Activated T-helper 2 cell treated with anti-CD3 and anti-CD28 coated beads, Interferon-gamma antibody, Interleukin-2, Interleukin-4, amounts not matched to agents 10 μg/mL and 5 μg/mL and 100 μg/mL, durations not matched to agents 14 hours and 24 hours and 36 hours (primary cell): Measurements from ENCODE around the gene TNP1. TPM values are rescaled to one million over a fixed set of nuclear protein-coding genes. Genes with fewer than 3 reads are reported as not detected.
A peak's percentile ranks its signal among the peaks of the same experiment; 100 is the strongest.

Experiments used
- DNase-seq: peaks from one replicate; pipeline ENCODE4 v3.0.0; 2021; ENCODE audit warnings: low spot score
- H3K27ac Mint-ChIP-seq: one replicate; pipeline ENCODE4 v1.8.0; 2021; ENCODE audit warnings: mixed read lengths
- H3K27me3 Mint-ChIP-seq: one replicate; pipeline ENCODE4 v1.8.0; 2021; ENCODE audit warnings: low read depth, mixed read lengths
- H3K36me3 Mint-ChIP-seq: one replicate; pipeline ENCODE4 v1.8.0; 2021; ENCODE audit warnings: low read depth, mixed read lengths
- H3K4me1 Mint-ChIP-seq: one replicate; pipeline ENCODE4 v1.8.0; 2021; ENCODE audit warnings: low read depth, mixed read lengths
- H3K4me3 Mint-ChIP-seq: one replicate; pipeline ENCODE4 v1.8.0; 2021; ENCODE audit warnings: low read depth, mild to moderate bottlenecking, moderate library complexity, mixed read lengths
- H3K9me3 Mint-ChIP-seq: one replicate; pipeline ENCODE4 v1.8.0; 2021; ENCODE audit warnings: mixed read lengths
- intact Hi-C: fragments of 100-400 bp; cut with micrococcal nuclease; formaldehyde crosslinking; loops from one replicate; pipeline ENCODE4 v1.15.1; 2023
- total RNA-seq: library from RNA; stranded (reverse); gene quantifications from 2 replicates; pipeline ENCODE4 v1.2.3, GENCODE V29; 2022

TNP1 gene, protein sequence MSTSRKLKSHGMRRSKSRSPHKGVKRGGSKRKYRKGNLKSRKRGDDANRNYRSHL
- not detected in 2 replicates for total RNA-seq

DNA sequence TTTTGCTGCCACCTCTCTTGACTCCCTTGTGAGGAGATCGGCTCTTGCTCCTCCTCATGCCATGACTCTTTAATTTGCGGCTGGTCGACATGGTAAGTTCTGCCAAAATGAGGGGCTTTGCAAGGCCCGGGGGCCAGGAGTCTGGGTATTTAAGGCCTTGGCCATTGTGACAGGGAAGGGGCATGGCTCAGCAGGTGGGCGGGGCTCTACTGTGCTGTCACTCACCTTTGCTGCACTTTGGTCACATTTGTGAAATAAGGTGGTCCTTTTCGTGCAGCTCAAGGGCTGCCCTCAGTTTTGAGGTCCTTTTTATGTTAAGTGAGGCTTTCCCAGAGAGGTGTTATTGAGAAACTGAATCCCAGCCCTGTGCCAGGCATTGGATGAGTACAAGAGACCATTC, at the start of gene TNP1:
Gene TNP1 (minus strand): TSS at position 121 of the 400 bp plus-strand sequence. CDS start 30 bp downstream, at position 91.
- intact Hi-C loops: loop anchor here (5.0 kb wide), 1 partner anchor 363 kb away; the partner anchor contains the start of gene RPL37A
- DNase-seq: no peak
- H3K27ac Mint-ChIP-seq: peak within 1 kb of the TSS; percentile 88
- no peaks in the 10 kb centered on the region for H3K36me3 Mint-ChIP-seq
- H3K27me3 Mint-ChIP-seq: no peaks in the 10 kb centered on the region
- peaks cover 43% of the 10 kb centered on the region for H3K4me1 Mint-ChIP-seq
- H3K9me3 Mint-ChIP-seq: no peaks in the 10 kb centered on the region
- H3K4me3 Mint-ChIP-seq: peak within 1 kb of the TSS; percentile 13

DNA sequence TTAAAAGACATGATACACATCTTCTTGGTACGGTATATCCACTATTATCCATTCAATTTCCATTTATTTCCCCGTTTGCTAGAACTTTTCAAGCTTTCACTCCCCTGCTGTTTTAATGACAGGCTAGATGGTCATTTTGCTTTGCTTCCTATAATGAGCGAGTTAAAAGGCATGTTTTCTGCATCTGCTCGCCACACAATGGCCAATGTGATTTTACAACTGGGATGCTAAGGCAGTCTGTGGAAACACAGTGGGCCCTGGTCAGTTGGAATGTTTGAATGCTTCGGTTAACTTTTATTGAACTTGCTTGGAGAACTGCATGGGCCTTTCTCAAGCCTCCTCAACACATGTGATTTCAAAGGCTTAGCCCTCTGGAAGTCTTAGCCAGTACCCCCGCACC, 48.4 kb upstream of the TNP1 start:
- intact Hi-C loops: no loop called here
- Mint-ChIP-seq H3K9me3 (peaks cover 10% of the 10 kb centered on the region), H3K27ac (no peak overlapping the region), H3K36me3 (no peaks in the 10 kb centered on the region), H3K27me3 (peaks cover 13% of the 10 kb centered on the region), H3K4me3 (no peak overlapping the region), H3K4me1 (peaks cover 4% of the 10 kb centered on the region)
- no peak for DNase-seq

DNA sequence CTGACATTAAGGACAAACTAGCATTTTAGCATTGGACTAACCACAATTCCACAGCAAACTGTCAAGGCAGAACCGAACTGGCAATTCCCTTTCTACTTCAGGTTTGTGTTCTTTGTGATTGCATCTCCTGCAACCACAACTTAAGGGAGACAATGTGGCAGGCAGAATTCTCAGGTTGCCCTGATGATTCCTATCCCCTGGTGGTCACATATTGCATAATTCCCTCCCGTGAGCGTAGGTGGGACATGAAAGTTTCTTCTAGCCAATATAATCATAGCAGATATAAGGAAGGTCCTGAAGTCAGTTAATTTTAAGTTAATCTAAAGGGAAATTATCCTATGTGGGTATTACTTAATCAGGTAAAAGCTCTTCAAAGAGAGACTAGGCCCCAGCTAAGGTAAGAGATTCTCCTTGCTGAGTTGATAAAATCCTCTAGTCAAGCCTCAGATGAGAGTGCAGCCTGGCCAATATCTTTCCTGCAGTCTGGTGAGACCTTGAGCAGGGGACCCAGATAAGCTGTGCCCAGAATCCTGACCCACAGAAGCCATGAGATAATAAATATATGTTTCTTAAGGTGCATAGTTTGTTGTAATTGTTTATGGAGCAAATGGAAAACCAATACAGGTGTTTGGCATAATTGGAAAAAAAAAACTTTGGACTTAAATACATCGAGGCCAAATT, 45.9 kb upstream of the TNP1 start:
- intact Hi-C loops: no loop called here
- Mint-ChIP-seq H3K27ac (no peak overlapping the region), H3K9me3 (peaks cover 20% of the 10 kb centered on the region), H3K4me1 (peaks cover 4% of the 10 kb centered on the region), H3K27me3 (peaks cover 15% of the 10 kb centered on the region), H3K36me3 (no peaks in the 10 kb centered on the region), H3K4me3 (no peak overlapping the region)
- no peak for DNase-seq

DNA sequence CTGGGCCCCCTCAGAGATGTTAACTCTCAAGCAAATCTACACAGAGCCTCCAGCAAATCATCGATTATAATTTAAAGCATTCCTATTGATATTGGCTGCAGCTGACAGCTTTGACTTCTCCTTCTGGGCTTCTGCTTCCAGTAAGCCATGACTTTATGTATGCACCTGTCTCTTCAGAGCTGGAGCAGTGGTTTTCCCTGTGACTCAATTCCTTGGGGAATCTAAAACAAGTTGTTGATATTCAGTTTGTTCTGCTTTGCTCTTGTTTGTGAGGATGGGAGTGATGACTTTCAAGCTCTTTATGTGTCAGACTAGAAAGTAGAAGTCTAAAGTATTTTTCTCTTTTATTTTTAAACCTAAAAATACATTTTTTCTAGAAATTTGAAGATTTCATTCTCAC, 45.1 kb upstream of the TNP1 start:
- no peak for DNase-seq
- Mint-ChIP-seq H3K27ac (no peak overlapping the region), H3K4me1 (peaks cover 4% of the 10 kb centered on the region), H3K4me3 (no peak overlapping the region), H3K36me3 (no peaks in the 10 kb centered on the region), H3K9me3 (peaks cover 20% of the 10 kb centered on the region), H3K27me3 (peaks cover 15% of the 10 kb centered on the region)
- intact Hi-C loops: no loop called here

DNA sequence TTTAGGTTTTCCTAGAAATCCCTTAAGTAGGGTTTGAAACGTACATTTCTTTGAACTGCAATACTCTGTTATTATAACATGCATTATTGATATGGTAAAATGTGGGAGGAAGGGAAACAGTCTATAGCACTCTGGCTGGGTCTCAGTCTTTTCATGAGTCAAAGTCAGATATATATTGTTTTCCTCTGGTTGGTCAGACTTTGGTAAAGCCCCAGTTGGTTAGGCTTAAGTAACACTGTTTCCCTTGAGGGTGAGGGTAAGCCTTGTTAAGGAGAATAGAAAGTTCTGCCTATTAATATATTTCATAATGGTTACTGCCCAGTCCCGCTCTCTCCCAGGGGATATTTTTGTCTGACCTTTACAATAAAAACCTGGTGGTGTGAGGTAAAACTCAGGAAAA, 44.7 kb upstream of the TNP1 start:
- no peak overlapping the region for H3K4me3 Mint-ChIP-seq
- DNase-seq: no peak
- H3K27ac Mint-ChIP-seq: no peak overlapping the region
- peaks cover 15% of the 10 kb centered on the region for H3K27me3 Mint-ChIP-seq
- H3K36me3 Mint-ChIP-seq: no peaks in the 10 kb centered on the region
- intact Hi-C loops: no loop called here
- peaks cover 4% of the 10 kb centered on the region for H3K4me1 Mint-ChIP-seq
- peaks cover 23% of the 10 kb centered on the region for H3K9me3 Mint-ChIP-seq

DNA sequence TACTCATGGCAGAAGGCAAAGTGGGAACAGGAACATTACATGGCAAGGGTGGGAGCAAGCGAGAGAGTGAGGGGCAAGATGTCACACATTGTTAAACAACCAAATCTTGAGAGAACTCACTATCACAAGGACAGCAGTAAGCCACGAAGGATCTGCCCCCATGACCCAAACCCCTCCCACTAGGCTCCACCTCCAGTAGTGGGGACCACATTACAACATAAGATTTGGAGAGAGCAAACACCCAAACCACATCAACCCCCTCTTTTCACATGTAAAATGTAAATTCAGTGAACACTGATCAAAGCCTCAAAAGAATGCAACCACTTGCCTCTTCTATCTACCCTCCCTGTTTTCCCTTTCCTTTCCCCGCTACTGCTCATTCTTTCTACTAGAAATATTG, 43.6 kb upstream of the TNP1 start:
- H3K36me3 Mint-ChIP-seq: no peaks in the 10 kb centered on the region
- no peak overlapping the region for H3K27ac Mint-ChIP-seq
- no peak for DNase-seq
- no peak overlapping the region for H3K4me3 Mint-ChIP-seq
- peaks cover 4% of the 10 kb centered on the region for H3K4me1 Mint-ChIP-seq
- intact Hi-C loops: no loop called here
- peaks cover 23% of the 10 kb centered on the region for H3K9me3 Mint-ChIP-seq
- peaks cover 13% of the 10 kb centered on the region for H3K27me3 Mint-ChIP-seq

DNA sequence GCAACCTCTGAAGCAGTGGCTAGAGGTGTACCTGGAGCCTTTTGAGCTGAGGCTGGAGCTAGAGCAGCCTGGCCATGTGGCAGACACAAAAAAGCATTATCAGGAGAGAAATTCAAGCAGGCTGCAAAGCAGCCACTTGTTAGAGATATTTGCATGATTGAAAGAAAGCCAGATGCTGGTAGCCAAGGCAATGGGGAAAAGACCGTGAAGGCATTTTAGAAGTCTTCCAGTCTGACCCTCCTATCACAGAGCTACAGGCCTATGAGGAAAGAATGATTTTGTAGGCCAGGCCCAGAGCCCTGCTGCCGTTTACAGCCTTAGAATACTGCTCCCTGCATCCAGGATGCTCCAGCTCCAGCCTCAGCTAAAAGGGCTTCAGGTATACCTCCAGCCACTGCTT, 41.4 kb upstream of the TNP1 start:
- peaks cover 31% of the 10 kb centered on the region for H3K9me3 Mint-ChIP-seq
- H3K4me3 Mint-ChIP-seq: no peak overlapping the region
- H3K36me3 Mint-ChIP-seq: no peaks in the 10 kb centered on the region
- intact Hi-C loops: no loop called here
- H3K27ac Mint-ChIP-seq: no peak overlapping the region
- H3K4me1 Mint-ChIP-seq: peaks cover 9% of the 10 kb centered on the region
- no peak for DNase-seq
- H3K27me3 Mint-ChIP-seq: peaks cover 15% of the 10 kb centered on the region

DNA sequence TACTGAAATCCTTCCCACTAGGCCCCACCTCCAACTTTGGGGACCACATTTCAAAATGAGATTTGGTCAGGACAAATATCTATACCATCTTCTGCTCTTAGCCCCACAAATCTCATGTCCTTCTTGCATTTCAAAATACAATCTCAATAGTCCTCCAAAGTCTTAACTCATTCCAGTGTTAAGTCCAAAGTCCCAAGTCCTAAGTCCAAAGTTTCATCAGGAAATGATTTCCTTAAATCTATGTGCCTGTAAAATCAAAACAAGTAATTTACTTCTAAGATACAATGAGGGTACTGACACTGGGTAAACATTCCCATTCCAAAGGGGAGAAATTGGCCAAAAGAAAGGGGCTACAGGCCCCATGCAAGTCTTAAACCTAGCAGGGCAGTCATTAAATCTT, 40.5 kb upstream of the TNP1 start:
- Mint-ChIP-seq H3K36me3 (no peaks in the 10 kb centered on the region), H3K27me3 (peaks cover 18% of the 10 kb centered on the region), H3K27ac (no peak overlapping the region), H3K9me3 (peaks cover 31% of the 10 kb centered on the region), H3K4me3 (no peak overlapping the region), H3K4me1 (peaks cover 9% of the 10 kb centered on the region)
- intact Hi-C loops: no loop called here
- no peak for DNase-seq

DNA sequence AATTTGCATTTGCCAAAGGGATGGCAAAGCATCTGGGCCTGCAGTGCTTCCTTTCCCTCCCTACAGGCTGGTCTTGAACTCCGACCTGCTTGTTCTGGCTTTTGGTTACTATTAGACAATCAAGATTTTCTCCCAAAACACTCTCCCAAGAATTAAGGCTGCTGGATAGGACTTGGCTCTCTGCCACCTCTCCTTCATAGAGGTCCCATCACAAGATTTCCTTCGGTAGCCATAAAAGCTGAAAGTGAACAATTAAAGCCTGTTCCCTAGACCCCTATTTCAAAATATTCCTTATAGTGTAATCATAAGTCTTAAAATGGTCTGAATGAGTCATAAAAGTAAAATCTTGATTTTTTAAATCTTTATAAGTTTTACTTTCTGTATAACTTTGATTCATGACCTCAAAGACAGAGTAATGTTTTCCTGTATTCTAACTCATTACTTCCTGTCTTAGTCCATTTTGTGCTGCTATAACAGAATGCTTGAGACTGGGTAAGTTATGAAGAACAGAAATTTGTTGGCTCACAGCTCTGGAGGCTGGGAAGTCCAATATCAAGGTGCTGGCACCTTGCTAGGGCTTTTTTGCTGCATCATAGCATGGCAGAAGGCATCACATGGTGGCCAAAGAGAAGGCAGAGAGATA, 37.8 kb upstream of the TNP1 start:
- Mint-ChIP-seq H3K27me3 (peaks cover 6% of the 10 kb centered on the region), H3K36me3 (no peaks in the 10 kb centered on the region), H3K4me1 (peaks cover 5% of the 10 kb centered on the region), H3K4me3 (no peak overlapping the region), H3K27ac (peak overlapping the region; percentile 71), H3K9me3 (peaks cover 15% of the 10 kb centered on the region)
- no peak for DNase-seq
- intact Hi-C loops: no loop called here

DNA sequence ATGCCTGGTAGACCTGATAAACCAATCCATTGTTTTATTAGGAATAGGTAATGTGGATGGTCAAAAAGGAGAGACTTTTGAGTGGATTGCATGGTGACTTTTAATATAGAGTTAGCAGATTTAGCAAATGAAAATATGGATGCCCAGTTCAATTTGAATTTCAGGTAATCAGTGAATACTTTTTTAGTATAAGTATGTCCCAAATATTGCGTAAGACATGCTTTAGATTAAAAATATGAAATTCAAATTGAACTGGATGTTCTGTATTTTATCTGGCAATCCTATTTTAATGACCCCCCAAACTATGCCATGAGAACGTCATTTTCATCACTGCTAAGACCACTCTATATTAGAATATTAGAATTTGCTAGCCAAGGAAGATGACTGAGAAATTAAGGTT, 30.3 kb upstream of the TNP1 start:
- Mint-ChIP-seq H3K27me3 (peaks cover 7% of the 10 kb centered on the region), H3K9me3 (peaks cover 5% of the 10 kb centered on the region), H3K36me3 (no peaks in the 10 kb centered on the region), H3K4me1 (no peaks in the 10 kb centered on the region), H3K4me3 (no peak overlapping the region), H3K27ac (no peak overlapping the region)
- intact Hi-C loops: no loop called here
- DNase-seq: no peak

DNA sequence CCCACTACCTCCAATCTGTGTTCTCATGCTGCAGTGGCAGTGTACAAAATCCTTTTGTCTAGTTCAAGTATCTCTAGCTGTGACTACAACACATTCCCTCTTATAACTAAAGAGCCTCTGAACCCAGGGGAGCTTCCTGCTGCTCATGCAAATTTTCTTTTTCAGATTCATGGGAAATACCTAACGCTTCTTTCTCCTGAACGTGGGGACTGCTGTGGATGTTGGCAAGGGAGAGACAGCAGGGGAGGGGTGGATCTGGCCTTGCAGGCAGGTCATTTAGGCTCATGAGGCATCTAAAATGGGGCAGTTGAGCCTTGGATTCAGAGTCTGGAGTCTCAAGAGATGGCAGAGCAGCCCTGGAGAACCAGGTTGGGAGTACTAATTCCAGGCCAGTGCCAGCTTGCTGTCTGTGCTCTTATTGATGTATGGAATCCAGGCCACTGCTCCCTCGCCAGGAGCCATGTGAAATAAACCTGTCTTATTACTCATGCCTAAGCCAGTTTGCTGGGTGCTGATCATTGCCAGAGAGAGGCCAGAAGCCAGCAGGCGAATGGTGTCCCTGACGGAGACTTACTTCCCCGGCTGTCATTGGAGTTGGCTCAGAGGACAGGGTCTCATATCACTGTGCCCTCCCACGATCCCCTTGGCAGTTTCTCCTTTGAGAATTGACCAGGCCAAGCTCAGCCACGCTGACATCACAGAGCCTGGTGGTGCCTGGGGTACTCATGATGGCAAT, 29.2 kb upstream of the TNP1 start:
- intact Hi-C loops: no loop called here

DNA sequence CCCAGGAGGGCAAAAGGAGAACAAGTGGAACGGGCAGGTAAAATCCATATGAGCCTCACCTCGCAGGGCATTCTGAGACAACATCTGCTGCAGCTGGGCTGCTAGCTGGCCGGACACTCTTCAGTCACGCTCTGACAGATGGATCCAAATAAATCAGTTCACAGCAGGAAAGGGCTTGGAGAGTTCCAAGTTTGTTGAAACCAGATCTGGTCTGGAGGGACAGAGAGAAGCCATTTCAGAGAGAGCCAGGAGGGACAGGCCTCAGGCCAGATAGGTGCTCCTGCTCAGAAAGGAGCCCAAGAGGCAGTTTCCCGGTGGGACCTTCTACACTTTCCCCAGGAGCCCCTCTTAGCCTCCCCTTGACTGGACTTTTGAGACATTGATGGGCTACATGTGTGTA, 28.2 kb upstream of the TNP1 start:
- Mint-ChIP-seq H3K4me1 (no peaks in the 10 kb centered on the region), H3K4me3 (no peak overlapping the region), H3K9me3 (peaks cover 5% of the 10 kb centered on the region), H3K36me3 (no peaks in the 10 kb centered on the region), H3K27ac (no peak overlapping the region), H3K27me3 (peaks cover 7% of the 10 kb centered on the region)
- intact Hi-C loops: no loop called here
- DNase-seq: no peak

More for the DNA sequence above, 29.2 kb upstream of the TNP1 start:
- peaks cover 5% of the 10 kb centered on the region for H3K9me3 Mint-ChIP-seq
- H3K27ac Mint-ChIP-seq: no peak overlapping the region
- H3K4me1 Mint-ChIP-seq: no peaks in the 10 kb centered on the region
- H3K27me3 Mint-ChIP-seq: peaks cover 7% of the 10 kb centered on the region
- DNase-seq: no peak
- no peak overlapping the region for H3K4me3 Mint-ChIP-seq
- H3K36me3 Mint-ChIP-seq: no peaks in the 10 kb centered on the region

DNA sequence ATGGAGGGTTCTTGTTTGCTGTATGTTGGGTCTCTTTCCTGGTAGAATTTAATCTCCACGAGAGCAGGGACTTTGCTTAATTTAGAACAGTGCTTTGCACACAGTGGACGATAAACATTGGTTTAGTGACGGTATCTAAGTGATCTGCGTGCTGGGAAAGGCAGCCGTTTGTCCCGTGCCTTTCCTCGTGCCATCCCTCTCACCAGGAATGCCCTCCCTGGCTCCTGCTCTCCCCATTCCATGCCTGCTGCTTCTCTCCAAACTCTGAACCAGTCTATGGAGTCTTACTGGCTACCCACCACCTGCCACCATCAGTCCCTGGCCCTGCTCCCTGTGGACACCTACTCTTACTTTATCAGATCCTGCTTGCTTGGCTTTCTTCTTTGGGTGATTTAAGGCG, 27.3 kb upstream of the TNP1 start:
- Mint-ChIP-seq H3K4me3 (no peak overlapping the region), H3K4me1 (no peaks in the 10 kb centered on the region), H3K36me3 (no peaks in the 10 kb centered on the region), H3K27me3 (peaks cover 7% of the 10 kb centered on the region), H3K27ac (no peak overlapping the region), H3K9me3 (peaks cover 5% of the 10 kb centered on the region)
- DNase-seq: no peak
- intact Hi-C loops: no loop called here
